Fibroblast of gingiva (primary cell): ENCODE results near the gene VGLL3.
"Not testable (repeated sequence)": the region's sequence is repeated elsewhere in the genome, so short reads cannot be mapped to it uniquely, and the experiment has no call there.

Experiments used
- DNase-seq: peaks from one replicate; pipeline ENCODE4 v3.0.0-alpha.2; 2011; ENCODE audit warnings: low read depth

The VGLL3 gene

DNA sequence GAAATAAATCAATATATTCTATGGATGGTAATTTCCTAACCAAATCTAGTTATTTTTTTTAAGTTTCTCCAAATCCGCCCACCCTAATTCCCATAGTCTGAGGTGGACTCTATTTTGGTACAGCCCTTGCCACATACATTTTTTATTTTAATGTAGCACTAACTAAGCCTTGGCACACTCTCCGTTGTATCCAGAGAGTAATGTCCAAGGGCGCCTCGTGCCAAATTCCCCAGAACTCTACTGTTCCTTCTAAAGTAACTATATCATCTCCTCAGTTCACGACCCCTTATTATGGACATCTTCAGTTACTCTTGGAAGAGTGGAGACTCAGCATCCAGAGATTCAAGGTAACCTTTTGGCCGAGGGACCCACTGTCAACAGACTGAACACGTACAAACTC is 1.3 kb downstream of the VGLL3 start:
- no peak for DNase-seq

DNA sequence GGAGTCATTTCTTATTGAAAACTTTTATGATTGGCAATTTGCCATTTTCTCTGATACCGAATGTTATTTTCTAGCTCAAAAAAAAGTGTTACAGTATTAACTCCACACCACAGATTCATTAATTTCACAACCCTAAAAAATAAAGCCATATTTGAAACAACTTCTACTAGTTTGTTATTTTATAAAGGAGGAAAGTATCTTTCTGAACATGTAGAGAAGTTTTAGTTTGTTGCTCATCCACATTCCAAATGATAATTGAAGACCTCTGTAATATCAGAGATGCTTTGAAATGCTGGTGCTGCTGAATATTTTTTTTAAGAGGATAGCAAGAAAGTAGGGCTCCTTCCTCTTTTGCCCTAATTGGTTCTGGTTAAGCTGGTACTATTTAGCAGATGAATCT is 1.9 kb downstream of the VGLL3 start:
- DNase-seq, result no peak

DNA sequence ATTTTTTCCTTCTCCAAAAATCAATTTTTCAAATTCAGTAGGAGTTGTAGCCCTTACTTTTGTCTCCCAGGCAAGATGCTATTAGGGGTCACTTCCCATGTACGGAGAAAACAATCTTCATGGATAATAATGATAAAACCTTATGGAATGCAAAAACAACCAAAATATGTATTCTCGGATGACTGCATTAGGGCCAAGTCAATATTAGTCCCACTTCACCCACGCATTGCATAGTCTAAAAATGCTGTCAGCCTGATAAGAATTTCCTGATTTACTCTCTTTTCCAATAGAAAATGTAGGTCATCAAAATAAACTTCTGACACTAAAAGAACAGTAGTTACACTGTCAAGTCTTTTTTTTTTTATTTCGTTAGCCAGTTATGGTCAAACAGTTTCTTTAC is 2.7 kb downstream of the VGLL3 start:
- peak; percentile 63 for DNase-seq

DNA sequence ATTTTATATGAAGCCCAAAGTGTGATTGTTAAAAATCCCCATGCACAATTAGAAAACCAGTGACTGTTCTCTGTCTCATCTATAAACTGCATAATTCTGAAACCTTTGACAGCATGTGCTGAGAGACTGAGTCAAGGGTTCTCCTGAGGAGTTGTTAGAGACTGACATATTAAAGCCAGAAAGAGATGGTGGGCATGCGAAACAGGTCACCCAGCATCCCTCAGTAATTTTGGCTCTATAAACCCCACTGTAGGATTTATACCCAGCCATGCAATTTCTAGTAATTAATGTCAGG is 3.6 kb downstream of the VGLL3 start:
- no peak for DNase-seq

DNA sequence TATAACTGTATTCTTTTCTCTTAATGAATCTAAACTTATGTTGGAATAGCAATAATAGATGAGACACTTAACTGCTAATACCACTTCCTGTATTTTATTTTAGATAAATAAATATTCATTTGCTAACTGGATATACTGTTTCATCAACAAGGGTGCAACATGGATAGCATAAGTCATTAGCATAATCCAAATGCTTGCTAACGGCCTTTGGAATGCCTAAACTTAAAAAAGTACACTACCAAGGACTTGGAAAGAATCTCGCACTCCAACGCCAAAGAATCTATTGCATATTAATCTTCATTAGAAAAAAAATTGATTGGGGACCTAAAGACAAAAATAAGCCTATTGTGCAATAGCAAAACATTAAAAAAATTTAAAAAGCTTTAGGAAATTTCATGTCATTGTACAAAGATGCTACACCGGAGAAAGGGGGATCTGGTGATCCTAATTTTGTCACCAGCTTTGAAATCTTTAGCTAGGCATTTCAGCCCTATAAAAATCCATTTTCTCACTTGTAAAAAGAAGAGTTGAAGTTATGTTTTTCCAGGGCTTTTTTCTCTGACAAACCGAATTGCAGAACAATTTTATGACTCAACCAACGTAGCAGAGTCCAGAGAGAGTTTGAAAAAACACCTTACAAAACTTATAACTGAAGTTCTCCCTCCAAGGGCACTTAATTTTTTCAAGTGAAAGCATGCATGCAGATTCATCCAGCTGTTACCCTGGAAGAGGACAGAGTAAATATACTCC is 4.1 kb downstream of the VGLL3 start:
- DNase-seq, result peak; percentile 69

DNA sequence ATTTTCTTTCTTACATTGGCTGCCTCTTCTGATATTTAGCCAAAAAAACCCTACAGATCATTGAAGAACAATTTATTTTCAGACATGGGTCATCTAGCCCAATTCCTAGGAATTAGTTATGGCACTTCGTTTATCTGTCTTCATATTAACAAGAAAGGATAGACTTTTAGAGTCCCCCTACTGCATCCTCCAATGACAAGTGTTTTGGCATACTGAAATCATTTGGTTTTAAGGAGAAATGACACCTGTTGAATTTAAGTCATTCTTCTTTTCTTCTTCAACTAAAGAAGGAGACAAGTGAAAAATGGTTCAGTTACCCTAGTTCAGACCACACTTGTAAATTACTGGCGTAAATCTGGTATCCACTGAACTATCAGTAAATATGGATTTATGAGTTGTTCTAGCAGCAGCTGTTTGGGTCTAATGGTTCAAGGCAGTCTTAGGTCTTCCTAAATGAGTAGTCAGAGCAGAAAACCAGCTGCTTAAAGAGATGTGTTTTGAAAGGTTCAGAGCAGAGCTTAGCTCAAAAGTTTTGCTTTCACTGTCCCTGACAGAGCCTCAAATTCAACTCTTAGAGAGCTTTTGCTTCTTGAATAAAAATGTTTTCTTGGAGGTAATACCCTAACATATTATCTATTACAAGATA is 5.6 kb downstream of the VGLL3 start:
- no peak for DNase-seq

DNA sequence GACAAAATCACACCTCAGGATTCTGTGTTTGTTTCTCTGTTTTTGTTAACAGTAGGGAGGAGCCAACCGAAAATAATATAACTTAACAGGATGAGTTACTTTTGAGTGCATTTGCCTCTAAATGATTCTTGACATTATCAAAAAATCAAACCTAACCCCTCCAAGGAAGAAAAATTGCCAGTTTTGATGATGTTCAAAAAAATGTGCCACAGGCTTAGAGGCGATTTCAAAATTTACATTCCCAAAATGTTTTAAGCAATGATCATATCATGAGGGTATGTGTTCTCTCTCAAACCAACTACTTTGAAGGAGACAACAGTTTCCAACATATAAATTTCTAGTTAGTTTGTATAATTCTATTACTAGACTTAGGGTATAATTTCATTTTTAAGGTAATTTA is 6.7 kb downstream of the VGLL3 start:
- no peak for DNase-seq

DNA sequence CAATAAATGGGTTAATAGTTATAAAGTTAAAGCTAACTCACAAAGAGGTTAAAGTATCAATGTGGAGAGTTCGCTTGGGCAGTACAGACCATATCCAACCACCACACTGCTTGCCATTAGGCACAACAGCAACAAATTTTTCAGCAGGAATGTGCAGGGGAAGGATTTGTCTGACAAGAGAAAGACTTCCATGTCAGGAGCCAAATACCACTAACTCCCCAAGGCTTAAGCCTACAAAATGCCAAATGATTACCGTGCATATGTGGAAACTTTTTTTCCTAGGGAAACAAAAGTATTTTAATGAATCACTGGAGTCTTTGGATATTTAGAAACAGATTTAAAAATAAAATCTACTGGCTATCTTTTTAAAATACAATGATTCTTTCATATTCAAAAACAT is 8.1 kb downstream of the VGLL3 start:
- peak; percentile 92 for DNase-seq

DNA sequence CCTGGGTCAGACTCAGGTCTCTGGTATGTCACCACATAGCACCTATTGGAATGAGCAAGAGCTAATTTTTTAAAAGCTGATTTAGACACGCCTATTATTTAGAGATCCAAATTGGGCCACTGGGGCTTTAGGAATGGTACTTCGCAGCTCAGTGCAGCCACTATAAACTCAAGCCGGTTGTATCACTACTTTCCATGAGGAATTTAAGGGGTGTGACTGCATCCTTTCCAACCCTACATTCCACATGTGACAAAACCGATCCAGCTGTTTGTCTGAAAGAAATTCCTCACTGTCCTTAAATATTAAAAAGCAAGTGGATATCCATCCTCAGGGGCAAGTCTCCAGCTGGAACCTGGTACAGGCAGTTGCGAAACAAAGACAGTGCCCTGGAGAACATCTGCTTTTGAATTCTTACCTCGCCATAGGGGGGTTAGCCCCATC is 12.8 kb downstream of the VGLL3 start:
- peak; percentile 95 for DNase-seq

DNA sequence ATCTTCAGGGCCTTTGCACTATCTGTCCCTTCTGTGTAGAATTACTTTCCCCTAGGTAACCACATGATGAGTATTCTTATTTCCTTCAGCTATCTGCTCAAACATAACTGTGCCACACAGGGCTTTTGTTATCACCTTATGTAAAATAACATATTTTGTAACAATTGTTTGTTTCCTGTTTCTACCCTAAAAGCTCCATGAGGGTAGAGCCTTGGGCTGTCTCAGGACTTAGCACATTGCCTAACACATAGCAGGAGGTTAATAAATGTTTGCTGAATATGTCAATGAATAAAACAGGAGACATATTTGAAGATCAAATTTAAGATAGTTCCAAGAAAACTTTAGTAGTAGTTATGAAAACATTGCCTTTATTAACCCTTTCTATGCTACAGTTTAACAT is 14.7 kb downstream of the VGLL3 start:
- DNase-seq, result no peak

DNA sequence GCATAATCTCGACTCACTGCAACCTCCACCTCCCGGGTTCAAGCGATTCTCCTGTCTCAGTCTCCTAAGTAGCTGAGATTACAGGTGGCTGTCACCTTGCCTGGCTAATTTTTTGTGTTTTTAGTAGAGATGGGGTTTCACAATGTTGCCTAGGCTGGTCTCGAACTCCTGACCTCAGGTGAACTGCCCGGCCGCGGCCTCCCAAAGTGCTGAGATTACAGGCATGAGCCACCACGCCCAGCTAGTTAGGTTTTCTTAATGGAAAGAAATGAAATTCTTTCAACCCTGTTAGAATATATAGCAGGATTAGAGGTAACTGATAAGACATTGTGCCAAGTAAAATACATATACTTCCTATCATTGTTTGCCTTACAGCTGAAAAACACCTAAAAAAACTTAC is 16.8 kb downstream of the VGLL3 start:
- not testable (repeated sequence) for DNase-seq

DNA sequence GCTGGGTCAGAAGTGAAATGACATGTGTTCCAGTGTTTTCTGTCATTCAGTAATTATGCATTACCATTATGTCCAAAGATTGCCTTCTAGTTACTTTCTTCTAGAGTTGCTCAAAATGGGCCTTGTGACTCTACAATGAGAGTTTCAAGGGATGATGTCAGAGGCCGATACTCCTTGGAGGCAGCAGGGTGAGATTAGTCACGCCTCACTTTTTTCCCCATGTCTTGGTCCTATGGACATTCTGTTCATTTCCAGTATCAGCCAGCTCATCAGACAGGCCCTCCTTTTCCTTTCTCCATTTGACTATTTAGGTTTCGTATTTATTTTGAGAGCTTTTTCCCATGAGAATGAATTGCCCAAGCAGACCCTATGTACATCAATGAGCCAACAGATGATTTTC is 17.5 kb downstream of the VGLL3 start:
- DNase-seq, result peak; percentile 96

DNA sequence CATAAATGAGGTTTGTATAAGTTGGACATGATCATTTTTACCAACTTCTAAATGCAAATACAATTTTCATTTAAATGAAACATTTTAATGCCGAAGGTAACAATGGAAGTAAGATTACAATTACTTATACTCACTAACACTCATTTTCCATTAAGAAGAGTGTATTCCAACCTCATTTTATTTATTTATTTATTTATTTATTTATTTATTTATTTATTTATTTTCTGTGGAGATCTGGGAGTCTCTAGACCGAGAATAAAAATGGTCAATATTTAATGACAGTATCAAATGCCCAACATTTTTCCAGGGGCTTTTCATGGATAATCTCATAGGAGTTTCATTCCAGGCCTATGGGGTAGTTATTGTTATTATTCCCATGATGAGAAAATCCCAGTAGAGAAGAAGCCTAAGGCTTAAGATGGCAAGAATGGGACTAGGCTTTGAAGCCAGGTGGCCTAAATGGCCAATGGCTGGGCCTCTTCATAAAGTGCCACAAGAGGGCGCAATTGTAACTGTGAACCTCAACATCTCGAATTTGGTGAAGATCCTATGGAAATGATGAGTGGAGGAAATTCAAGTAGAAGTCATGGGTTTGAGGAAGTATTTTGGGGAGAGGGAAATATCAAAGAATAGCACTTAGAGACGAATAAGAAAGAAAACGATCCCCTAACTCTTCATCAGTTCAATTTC is 21.3 kb downstream of the VGLL3 start:
- DNase-seq, result no peak

DNA sequence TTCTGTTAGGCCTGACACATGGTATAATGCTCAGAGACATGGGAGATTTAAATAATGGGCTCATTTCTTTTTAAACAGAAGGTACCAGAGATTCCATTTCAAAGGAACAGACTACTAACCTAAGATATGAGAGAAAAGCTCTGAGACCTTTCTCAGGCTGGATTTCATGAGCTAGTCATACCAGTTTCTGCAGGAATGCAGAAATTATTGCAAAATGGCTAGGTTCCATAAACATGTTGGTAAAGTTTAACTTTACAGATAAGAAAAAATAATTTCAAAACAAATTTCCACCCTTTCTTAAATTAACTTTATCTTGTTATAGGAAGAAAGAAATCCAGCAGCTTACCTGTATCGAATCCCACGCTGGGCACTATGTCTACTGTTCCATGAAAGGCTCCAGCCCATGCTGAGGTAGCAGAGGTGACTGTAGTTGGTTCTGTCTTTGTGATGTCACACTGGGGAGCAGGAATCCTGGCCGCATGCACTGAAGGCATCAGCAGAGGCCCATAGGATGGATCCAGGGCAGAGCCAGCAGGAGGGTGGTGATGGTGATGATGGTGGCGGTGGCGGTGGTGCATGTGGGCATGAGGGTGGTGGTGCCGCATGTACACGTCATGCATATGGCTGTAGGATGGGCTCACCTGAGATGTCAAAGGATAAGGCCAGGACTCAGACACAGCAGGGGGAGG is 22.6 kb downstream of the VGLL3 start:
- DNase-seq, result no peak

DNA sequence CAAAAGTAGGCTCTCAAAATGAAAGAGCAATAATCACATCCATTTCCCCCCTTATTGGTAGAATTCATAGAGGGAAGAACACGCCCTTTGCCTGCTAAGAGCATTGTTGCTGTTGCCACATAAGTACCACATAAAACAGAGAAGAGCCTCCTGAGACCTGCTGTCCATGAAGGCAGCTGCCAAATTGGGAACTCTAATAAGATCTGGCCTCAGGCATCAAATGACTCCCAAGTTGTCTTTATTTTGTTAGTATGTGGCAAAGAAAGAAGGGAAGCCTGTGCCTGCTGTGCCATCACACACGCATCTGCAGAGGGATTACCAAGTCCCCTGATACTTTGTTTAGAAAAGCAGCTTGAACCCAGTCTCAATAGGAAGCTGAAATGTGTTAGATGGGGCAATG is 23.9 kb downstream of the VGLL3 start:
- peak; percentile 80 for DNase-seq

DNA sequence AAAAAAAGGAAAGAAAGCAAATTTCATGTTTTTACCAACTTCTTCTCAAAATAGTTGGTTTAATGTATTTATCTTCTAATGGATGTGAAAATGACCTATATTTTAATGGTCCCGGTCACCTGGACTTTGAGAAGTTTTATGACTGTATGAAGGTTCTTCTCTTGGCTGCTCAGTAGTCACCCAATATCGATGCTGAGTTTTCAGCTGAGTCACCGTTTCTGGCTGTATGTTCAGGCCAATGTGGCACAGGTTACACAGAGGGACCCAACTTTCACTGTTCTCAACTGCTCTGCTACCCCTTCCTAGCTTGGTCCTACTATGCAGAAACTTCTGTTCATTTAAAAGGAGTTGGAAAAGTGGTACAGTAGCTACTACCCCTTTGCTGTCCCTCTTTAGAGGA is 25.8 kb downstream of the VGLL3 start:
- no peak for DNase-seq

DNA sequence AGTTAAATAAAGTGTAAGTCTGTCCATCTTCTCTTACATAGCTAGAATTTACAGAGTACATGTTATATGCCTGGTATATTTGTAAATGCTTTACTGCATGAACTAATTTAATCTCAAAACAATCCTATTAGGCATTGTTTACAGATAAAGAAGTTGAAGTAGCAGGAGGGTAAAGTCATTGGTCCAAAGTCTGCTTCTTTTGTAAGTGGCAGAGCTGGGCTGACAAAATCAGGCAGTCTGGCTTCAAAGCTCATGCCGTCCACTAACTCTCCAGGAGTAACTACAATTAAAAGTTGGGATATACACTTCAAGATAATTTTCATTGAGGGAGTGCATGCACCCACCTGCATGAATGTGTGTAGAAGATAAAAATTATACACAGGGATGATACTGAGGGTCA is 27.3 kb downstream of the VGLL3 start:
- DNase-seq, result no peak

DNA sequence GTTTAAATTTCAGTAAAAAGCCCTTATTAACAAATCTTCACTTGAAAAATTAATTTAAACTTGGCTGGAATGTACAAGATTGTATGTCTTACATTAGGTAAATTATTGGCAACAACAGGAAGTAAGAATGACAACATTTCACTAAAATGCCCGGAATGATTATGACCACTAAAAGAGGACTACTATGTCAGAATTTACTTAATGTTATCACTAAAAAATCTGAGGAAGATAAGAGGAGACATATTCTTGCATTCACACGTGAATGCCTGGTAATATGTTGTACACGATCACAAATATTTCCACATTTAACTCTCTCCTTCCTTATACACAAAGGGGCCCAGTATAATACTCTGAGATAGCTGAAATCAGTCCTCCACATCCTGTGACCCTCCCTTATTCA is 29.7 kb downstream of the VGLL3 start:
- DNase-seq, result no peak

DNA sequence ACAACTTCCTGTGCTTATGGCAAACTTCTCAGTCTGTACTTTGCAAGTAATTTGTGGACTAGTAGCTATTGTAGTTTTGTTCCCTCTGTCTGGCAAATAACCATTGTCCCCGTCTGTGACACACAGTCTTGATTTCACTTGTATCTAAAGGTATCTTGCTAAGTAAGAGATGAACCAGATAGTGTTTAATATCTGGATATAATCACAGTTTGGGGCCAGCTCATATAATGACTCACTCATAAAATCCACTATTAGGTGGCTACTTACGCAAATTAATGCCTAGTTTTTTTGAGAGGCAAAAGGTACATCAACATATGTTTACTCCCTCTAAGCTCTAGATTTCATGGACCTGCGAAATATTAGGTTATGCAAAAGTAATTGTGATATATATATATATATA is 30.4 kb downstream of the VGLL3 start:
- DNase-seq, result no peak

DNA sequence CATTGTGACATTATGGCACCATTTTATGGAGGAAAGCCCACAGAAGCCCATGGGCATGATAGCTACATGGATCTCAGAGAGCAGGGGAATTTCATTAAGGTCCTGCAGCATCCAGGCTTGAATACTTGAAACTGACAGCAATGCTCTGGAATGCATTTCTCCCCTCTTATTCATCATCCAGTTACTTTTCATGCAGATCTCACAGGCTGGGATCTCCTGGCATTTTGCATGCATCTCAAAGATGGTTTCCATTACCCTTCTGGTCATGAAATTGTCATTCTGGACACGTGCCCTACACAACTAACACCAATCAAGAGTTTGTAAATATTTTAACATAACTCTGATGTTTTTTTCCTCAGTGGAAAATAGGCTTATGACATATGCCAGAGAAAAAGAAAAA is 32.4 kb downstream of the VGLL3 start:
- peak; percentile 93 for DNase-seq

DNA sequence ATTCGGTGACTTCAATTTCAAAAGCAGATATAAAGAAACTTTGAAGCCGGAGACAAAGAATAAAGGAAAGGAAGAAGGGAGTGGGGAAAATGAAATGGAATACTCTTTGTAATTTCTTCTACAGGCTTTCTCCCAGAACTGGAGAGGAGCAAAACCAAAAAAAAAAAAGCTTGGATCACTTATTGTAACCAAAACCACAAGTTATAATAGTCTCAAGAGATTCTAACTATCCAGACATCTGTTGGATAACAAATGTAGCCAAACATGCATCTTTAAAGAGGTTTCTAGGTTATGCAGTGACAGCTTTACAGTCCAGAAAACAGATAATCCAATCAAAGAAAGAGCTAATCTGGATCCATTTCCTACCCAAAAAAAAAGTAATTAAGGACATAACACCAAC is 36.2 kb downstream of the VGLL3 start:
- DNase-seq, result peak; percentile 56

DNA sequence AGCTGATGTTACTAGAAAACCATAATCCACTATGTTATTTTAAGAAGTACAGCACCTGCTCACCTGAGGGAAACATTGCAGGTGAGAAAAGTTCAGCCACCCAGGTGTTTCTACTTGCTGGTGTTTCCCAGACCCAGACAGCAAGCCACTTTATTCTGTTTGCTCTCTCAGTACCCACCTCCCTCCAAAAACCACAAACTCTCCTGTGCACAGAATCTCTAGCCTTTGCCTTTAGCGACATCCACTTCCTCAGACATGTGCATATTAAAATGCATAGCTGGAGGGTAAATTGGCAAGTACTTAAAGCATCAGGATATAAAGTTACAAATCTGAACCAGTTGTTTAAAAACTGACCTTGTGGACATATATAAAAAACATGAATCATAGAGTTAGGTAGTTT is 36.7 kb downstream of the VGLL3 start:
- DNase-seq, result peak; percentile 54

DNA sequence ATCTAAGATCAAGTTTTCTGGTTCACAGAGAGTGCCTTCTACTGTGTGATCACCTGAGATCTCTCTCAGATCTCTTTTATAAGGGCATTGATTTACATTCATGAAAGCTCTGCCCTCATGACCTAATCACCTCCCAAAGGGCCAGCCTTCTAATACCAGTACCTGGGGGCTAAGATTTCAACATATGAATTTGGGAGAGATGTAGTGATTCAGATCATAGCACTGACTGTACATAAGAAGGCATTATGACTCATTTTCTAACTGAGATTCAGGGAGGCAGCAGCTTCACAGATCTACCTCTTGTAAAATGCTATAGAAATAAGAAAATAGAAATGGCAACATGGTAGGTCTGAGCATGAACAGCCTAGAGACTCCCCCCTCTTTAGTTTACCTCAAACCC is 39.6 kb downstream of the VGLL3 start:
- peak; percentile 41 for DNase-seq
